HEK293T (cell line): ENCODE results near the gene UGT3A1.

ENCODE experiments used
- ARNT ChIP-seq: fragments of 450-650 bp; IDR thresholded peaks from 2 replicates; pipeline ENCODE4 v1.6.1; 2017; ENCODE audit warnings: mild to moderate bottlenecking
- ELF4 ChIP-seq: fragments of 450-650 bp; IDR thresholded peaks from 2 replicates; pipeline ENCODE4 v1.6.1; 2017; ENCODE audit warnings: antibody characterized with exemption
- SP1 ChIP-seq: fragments of 450-650 bp; IDR thresholded peaks from 2 replicates; pipeline ENCODE4 v1.6.1; 2017
- SUZ12 ChIP-seq: fragments of 450-650 bp; IDR thresholded peaks from 2 replicates; pipeline ENCODE4 v1.6.1; 2016; ENCODE audit warnings: mild to moderate bottlenecking
- TARDBP ChIP-seq: fragments of 450-650 bp; IDR thresholded peaks from 2 replicates; pipeline ENCODE4 v1.6.1; 2016
- ZNF384 ChIP-seq: fragments of 450-650 bp; IDR thresholded peaks from 2 replicates; pipeline ENCODE4 v1.6.1; 2016

- TF ChIP-seq SUZ12 (no peak), ELF4 (no peak), ARNT (no peak), ZNF384 (no peak), SP1 (no peak), TARDBP (no peak)
These were observed 670 bp downstream of the UGT3A1 start for GRCh38 chr5:35990520-35990919.
